CD8-positive, alpha-beta memory T cell (primary cell): ENCODE data around the gene CPLX3. TPM values are rescaled to one million over a fixed set of nuclear protein-coding genes. Genes with fewer than 3 reads are reported as not detected.

ENCODE experiments used
- CTCF ChIA-PET: fragments of 350-600 bp; sonication (Branson Sonifier 250); formaldehyde crosslinking; loops from one replicate; lab custom pipeline; 2021; ENCODE audit warnings: antibody characterized with exemption; lab: Charles Lee
- POLR2A ChIA-PET: fragments of 350-600 bp; sonication (Branson Sonifier 250); formaldehyde crosslinking; loops from one replicate; lab custom pipeline; 2021; ENCODE audit warnings: antibody characterized with exemption; lab: Charles Lee
- DNase-seq, 5 donors: peaks; one replicate each; pipeline versions ENCODE4 v3.0.0 to v3.0.0-alpha.2; 2020 to 2022; ENCODE audit warnings: mixed read lengths in 1 of 5
- H3K27ac ChIP-seq: one replicate; pipeline ENCODE4 v1.7.0; 2013; ENCODE audit warnings: low read depth, mild to moderate bottlenecking, low read length, moderate library complexity
- H3K27me3 ChIP-seq: 2 replicates; pipeline ENCODE4 v1.7.0; 2013; ENCODE audit warnings: low read length, mild to moderate bottlenecking; ENCODE audit not compliant: insufficient read depth, poor library complexity, severe bottlenecking
- H3K36me3 ChIP-seq: 2 replicates; pipeline ENCODE4 v1.7.0; 2013; ENCODE audit warnings: mild to moderate bottlenecking, low read length, moderate library complexity; ENCODE audit not compliant: insufficient read depth
- H3K4me1 ChIP-seq: 2 replicates; pipeline ENCODE4 v1.7.0; 2013; ENCODE audit warnings: mild to moderate bottlenecking, low read length, moderate library complexity; ENCODE audit not compliant: insufficient read depth
- H3K4me3 ChIP-seq: 2 replicates; pipeline ENCODE4 v1.7.0; 2013; ENCODE audit warnings: mild to moderate bottlenecking, low read length
- H3K9me3 ChIP-seq: 2 replicates; pipeline ENCODE4 v1.7.0; 2013; ENCODE audit warnings: mild to moderate bottlenecking, low read length
- H3K27ac Mint-ChIP-seq, 8 donors: one replicate each; pipeline ENCODE4 v1.8.0; 2020 to 2021; ENCODE audit warnings: mixed read lengths in 8 of 8, mild to moderate bottlenecking in 6 of 8, inconsistent platforms in 3 of 8, moderate library complexity in 3 of 8
- H3K27me3 Mint-ChIP-seq, 2 donors: one replicate each; pipeline ENCODE4 v1.8.0; 2020 to 2021; ENCODE audit warnings: mixed read lengths in 2 of 2, mild to moderate bottlenecking in 1 of 2, moderate library complexity in 1 of 2
- H3K36me3 Mint-ChIP-seq, 3 donors: one replicate each; pipeline ENCODE4 v1.8.0; 2020 to 2021; ENCODE audit warnings: mixed read lengths in 3 of 3, inconsistent platforms in 1 of 3, mild to moderate bottlenecking in 1 of 3
- H3K4me1 Mint-ChIP-seq, 3 donors: one replicate each; pipeline ENCODE4 v1.8.0; 2020 to 2021; ENCODE audit warnings: mixed read lengths in 3 of 3, inconsistent platforms in 1 of 3, mild to moderate bottlenecking in 1 of 3
- H3K4me3 Mint-ChIP-seq, 7 donors: one replicate each; pipeline ENCODE4 v1.8.0; 2020 to 2021; ENCODE audit warnings: mixed read lengths in 7 of 7, mild to moderate bottlenecking in 6 of 7, moderate library complexity in 4 of 7, inconsistent platforms in 2 of 7
- H3K9me3 Mint-ChIP-seq, 5 donors: one replicate each; pipeline ENCODE4 v1.8.0; 2020 to 2022; ENCODE audit warnings: mixed read lengths in 5 of 5, mild to moderate bottlenecking in 3 of 5, moderate library complexity in 2 of 5, inconsistent platforms in 1 of 5
- polyA plus RNA-seq: library from polyadenylated mRNA; unstranded; fragments of 300-500 nt; fragmentation: Illumina TruSeq; gene quantifications from one replicate; pipeline ENCODE4 v1.2.3, GENCODE V29; 2021
- total RNA-seq, 2 experiments: library from RNA; stranded (reverse); gene quantifications; one replicate each; pipeline ENCODE4 v1.2.3, GENCODE V29; 2021

Gene CPLX3
- total and polyA plus RNA-seq, 3 experiments from 2014 or later, result not detected

- POLR2A ChIA-PET, result no interaction called here
These were observed 13.3 kb downstream of the CPLX3 start for GRCh38 chr15:74839526-74840395.

GRCh38 chr15:74840851-74841775, 14.7 kb downstream of the CPLX3 start:
- no peaks in the 10 kb centered on the region for H3K9me3 ChIP-seq
- Mint-ChIP-seq H3K27ac (peak overlapping the region in 6 of 8 donors; percentile 32 to 80 (median 68)), H3K9me3 (no peaks in the 10 kb centered on the region), H3K4me1 (peaks cover 44 to 56% (median 46%) of the 10 kb centered on the region in 3 donors), H3K4me3 (peak overlapping the region; percentile 83 to 96 (median 88)), H3K36me3 (peaks cover 0 to 43% (median 0%) of the 10 kb centered on the region in 3 donors), H3K27me3 (no peaks in the 10 kb centered on the region)
- DNase-seq, result no peak
- H3K4me3 ChIP-seq, result no peak overlapping the region
- H3K27ac ChIP-seq, result no peak overlapping the region
- peaks cover 48% of the 10 kb centered on the region for H3K4me1 ChIP-seq
- no peaks in the 10 kb centered on the region for H3K27me3 ChIP-seq
- POLR2A ChIA-PET, result interaction anchor here (0.5 to 0.6 kb wide), 2 partner anchors 10 to 102 kb away, joined by 3 to 5 read pairs; no protein-coding TSS in a partner anchor
- no peaks in the 10 kb centered on the region for H3K36me3 ChIP-seq
- CTCF ChIA-PET, result interaction anchor here (1.2 to 3.8 kb wide), 7 partner anchors 14 to 109 kb away, joined by 3 to 44 read pairs (median 5); no protein-coding TSS in a partner anchor

More at GRCh38 chr15:74839526-74840395, 13.3 kb downstream of the CPLX3 start:
- Histone ChIP-seq H3K4me1 (peaks cover 34% of the 10 kb centered on the region), H3K27me3 (no peaks in the 10 kb centered on the region), H3K9me3 (no peaks in the 10 kb centered on the region), H3K4me3 (no peak overlapping the region), H3K27ac (no peak overlapping the region), H3K36me3 (no peaks in the 10 kb centered on the region)
- Mint-ChIP-seq H3K27ac (peak overlapping the region in 2 of 8 donors; percentile 12 to 24), H3K27me3 (no peaks in the 10 kb centered on the region), H3K4me3 (peak overlapping the region in 2 of 7 donors; percentile 15 to 39), H3K9me3 (no peaks in the 10 kb centered on the region), H3K36me3 (peaks cover 0 to 42% (median 2%) of the 10 kb centered on the region in 3 donors), H3K4me1 (peaks cover 33 to 45% (median 35%) of the 10 kb centered on the region in 3 donors)
- CTCF ChIA-PET, result interaction anchor here (1.2 to 1.7 kb wide), 3 partner anchors 12 to 62 kb away, joined by 4 to 5 read pairs (median 5); no protein-coding TSS in a partner anchor
- no peak for DNase-seq

GRCh38 chr15:74841891-74842373, 15.5 kb downstream of the CPLX3 start:
- no peaks in the 10 kb centered on the region for H3K27me3 Mint-ChIP-seq
- no peaks in the 10 kb centered on the region for H3K9me3 Mint-ChIP-seq
- H3K4me3 Mint-ChIP-seq, result peak overlapping the region; percentile 83 to 96 (median 88)
- ChIA-PET CTCF (interaction anchor here (0.9 to 3.8 kb wide), 10 partner anchors 17 to 220 kb away, joined by 3 to 44 read pairs (median 4); partner anchors contain the start of gene COX5A), POLR2A (interaction anchor here (0.5 to 0.6 kb wide), 2 partner anchors 11 to 101 kb away, joined by 3 to 5 read pairs; no protein-coding TSS in a partner anchor)
- H3K27me3 ChIP-seq, result no peaks in the 10 kb centered on the region
- H3K36me3 Mint-ChIP-seq, result peaks cover 0 to 40% (median 2%) of the 10 kb centered on the region in 3 donors
- H3K9me3 ChIP-seq, result no peaks in the 10 kb centered on the region
- H3K4me1 Mint-ChIP-seq, result peaks cover 47 to 59% (median 50%) of the 10 kb centered on the region in 3 donors
- H3K4me1 ChIP-seq, result peaks cover 48% of the 10 kb centered on the region
- peak overlapping the region; percentile 88 for H3K4me3 ChIP-seq
- peak overlapping the region; percentile 67 for H3K27ac ChIP-seq
- DNase-seq, result no peak
- H3K27ac Mint-ChIP-seq, result peak overlapping the region; percentile 5 to 93 (median 82)
- no peaks in the 10 kb centered on the region for H3K36me3 ChIP-seq

GRCh38 chr15:74842581-74843444, 16.4 kb downstream of the CPLX3 start, which contains the start of gene ULK3:
Gene ULK3 (minus strand): TSS chr15:74843156. CDS start chr15:74843105, 51 bp downstream.
- Mint-ChIP-seq H3K4me1 (peaks cover 47 to 59% (median 50%) of the 10 kb centered on the region in 3 donors), H3K4me3 (peak within 1 kb of the TSS; percentile 83 to 96 (median 88)), H3K27ac (peak within 1 kb of the TSS; percentile 87 to 98 (median 93))

GRCh38 chr15:74843445-74843828, 17.0 kb downstream of the CPLX3 start:
- Histone ChIP-seq H3K9me3 (no peaks in the 10 kb centered on the region), H3K27ac (peak overlapping the region; percentile 72), H3K27me3 (no peaks in the 10 kb centered on the region), H3K4me1 (peaks cover 48% of the 10 kb centered on the region), H3K4me3 (peak overlapping the region; percentile 78), H3K36me3 (peaks cover 14% of the 10 kb centered on the region)
- CTCF ChIA-PET, result interaction anchor here (0.7 to 3.8 kb wide), 9 partner anchors 15 to 107 kb away, joined by 3 to 44 read pairs (median 7); partner anchors contain the start of gene MPI
- Mint-ChIP-seq H3K4me3 (peak overlapping the region; percentile 80 to 96 (median 85)), H3K4me1 (peaks cover 47 to 59% (median 50%) of the 10 kb centered on the region in 3 donors), H3K9me3 (no peaks in the 10 kb centered on the region), H3K27ac (peak overlapping the region; percentile 81 to 97 (median 92)), H3K36me3 (peaks cover 0 to 46% (median 4%) of the 10 kb centered on the region in 3 donors), H3K27me3 (no peaks in the 10 kb centered on the region)
- no peak for DNase-seq
- POLR2A ChIA-PET, result interaction anchor here (0.9 to 1.3 kb wide), 4 partner anchors 27 to 63 kb away, joined by 3 to 5 read pairs (median 4); partner anchors contain the start of gene CSK

More at GRCh38 chr15:74842581-74843444, 16.4 kb downstream of the CPLX3 start, which contains the start of gene ULK3:
- H3K36me3 ChIP-seq, result peaks cover 8% of the 10 kb centered on the region
- H3K27me3 ChIP-seq, result no peaks in the 10 kb centered on the region
- Mint-ChIP-seq H3K9me3 (no peaks in the 10 kb centered on the region), H3K27me3 (no peaks in the 10 kb centered on the region), H3K36me3 (peaks cover 0 to 41% (median 4%) of the 10 kb centered on the region in 3 donors)
- H3K4me3 ChIP-seq, result peak within 1 kb of the TSS; percentile 88
- CTCF ChIA-PET, result interaction anchor here (0.7 to 3.8 kb wide), 15 partner anchors 16 to 221 kb away, joined by 3 to 44 read pairs (median 4); partner anchors contain the start of genes COX5A and MPI
- POLR2A ChIA-PET, result interaction anchor here (0.9 to 1.3 kb wide), 4 partner anchors 27 to 63 kb away, joined by 3 to 5 read pairs (median 4); partner anchors contain the start of gene CSK
- H3K9me3 ChIP-seq, result no peaks in the 10 kb centered on the region
- peaks cover 48% of the 10 kb centered on the region for H3K4me1 ChIP-seq
- peak within 1 kb of the TSS; percentile 72 for H3K27ac ChIP-seq
- peak; percentile 91 to 93 (median 91) for DNase-seq

GRCh38 chr15:74843891-74844299, 17.5 kb downstream of the CPLX3 start:
- no peaks in the 10 kb centered on the region for H3K27me3 ChIP-seq
- Mint-ChIP-seq H3K36me3 (peaks cover 0 to 47% (median 4%) of the 10 kb centered on the region in 3 donors), H3K27ac (peak overlapping the region; percentile 81 to 97 (median 92)), H3K4me1 (peaks cover 46 to 59% (median 50%) of the 10 kb centered on the region in 3 donors), H3K9me3 (no peaks in the 10 kb centered on the region), H3K27me3 (no peaks in the 10 kb centered on the region), H3K4me3 (peak overlapping the region in 5 of 7 donors; percentile 80 to 96 (median 85))
- peaks cover 48% of the 10 kb centered on the region for H3K4me1 ChIP-seq
- peaks cover 14% of the 10 kb centered on the region for H3K36me3 ChIP-seq
- no peaks in the 10 kb centered on the region for H3K9me3 ChIP-seq
- ChIA-PET CTCF (interaction anchor here (1.0 to 3.8 kb wide), 11 partner anchors 8 to 73 kb away, joined by 3 to 44 read pairs (median 5); partner anchors contain the start of gene MPI), POLR2A (interaction anchor here (0.9 to 1.2 kb wide), 4 partner anchors 26 to 62 kb away, joined by 3 to 5 read pairs (median 4); partner anchors contain the start of gene CSK)
- no peak for DNase-seq
- peak overlapping the region; percentile 78 for H3K4me3 ChIP-seq
- peak overlapping the region; percentile 72 for H3K27ac ChIP-seq
